ENCODE data around the gene OSM. TPM values are rescaled to one million over a fixed set of nuclear protein-coding genes. Genes with fewer than 3 reads are reported as not detected.

Gene OSM
- total RNA-seq, 4 donors from 2014 or later: 0.40 TPM; not detected in 3

GRCh38 chr22:30283342-30283741, 16.7 kb upstream of the OSM start:
- intact Hi-C loops (cut with DNase I): no loop called here
- Histone ChIP-seq H3K36me3 (peaks cover 7 to 17% of the 10 kb centered on the region in 2 donors), H3K4me3 (replicated peaks in 1 of 3) (no peak overlapping the region), H3K27me3 (no peaks in the 10 kb centered on the region), H3K27ac (no peak overlapping the region), H3K4me1 (peaks cover 4 to 6% of the 10 kb centered on the region in 2 donors), H3K9me3 (no peaks in the 10 kb centered on the region)
- TF ChIP-seq CTCF (IDR thresholded peaks at IDR 0.05): no peak
- no peak for TF ChIP-seq POLR2A (IDR thresholded peaks at IDR 0.05)
- DNase-seq: no peak
- WGBS, 2 donors: 86 to 91% methylated on average over 4 of the region's 4 CpGs

GRCh38 chr22:30282616-30283046, 16.0 kb upstream of the OSM start:
- no peak for DNase-seq
- Histone ChIP-seq H3K27ac (no peak overlapping the region), H3K4me3 (replicated peaks in 1 of 3) (no peak overlapping the region), H3K4me1 (peaks cover 1 to 10% of the 10 kb centered on the region in 2 donors), H3K27me3 (no peaks in the 10 kb centered on the region), H3K9me3 (no peaks in the 10 kb centered on the region), H3K36me3 (peaks cover 7 to 17% of the 10 kb centered on the region in 2 donors)
- TF ChIP-seq CTCF (IDR thresholded peaks at IDR 0.05) (no peak), POLR2A (IDR thresholded peaks at IDR 0.05) (no peak)
- intact Hi-C loops (cut with DNase I): no loop called here
- WGBS, 2 donors: 88 to 89% methylated on average over 4 of the region's 7 CpGs

- Histone ChIP-seq H3K27me3 (no peaks in the 10 kb centered on the region), H3K36me3 (peaks cover 7 to 15% of the 10 kb centered on the region in 2 donors), H3K4me3 (replicated peaks in 1 of 3) (no peak overlapping the region), H3K9me3 (no peaks in the 10 kb centered on the region), H3K27ac (no peak overlapping the region), H3K4me1 (peaks cover 0 to 10% of the 10 kb centered on the region in 2 donors)
- 85 to 86% methylated on average over 8 of the region's 8 CpGs for WGBS, 2 donors
- intact Hi-C loops (cut with DNase I): no loop called here
- TF ChIP-seq POLR2A (IDR thresholded peaks at IDR 0.05) (no peak), CTCF (IDR thresholded peaks at IDR 0.05) (no peak)
- no peak for DNase-seq
Measured at GRCh38 chr22:30280505-30280904, 13.9 kb upstream of the OSM start.

- no peak for DNase-seq
- WGBS, 2 donors: 90 to 98% methylated on average over 5 of the region's 5 CpGs
- H3K27me3 ChIP-seq: no peaks in the 10 kb centered on the region
- intact Hi-C loops (cut with DNase I): no loop called here
- no peaks in the 10 kb centered on the region for H3K9me3 ChIP-seq
- no peak overlapping the region for H3K4me3 ChIP-seq (replicated peaks in 1 of 3)
- peaks cover 0 to 10% of the 10 kb centered on the region in 2 donors for H3K4me1 ChIP-seq
- peaks cover 5 to 10% of the 10 kb centered on the region in 2 donors for H3K36me3 ChIP-seq
- no peak overlapping the region for H3K27ac ChIP-seq
- TF ChIP-seq CTCF (IDR thresholded peaks at IDR 0.05) (no peak), POLR2A (IDR thresholded peaks at IDR 0.05) (no peak)
Measured at GRCh38 chr22:30279932-30280331, 13.3 kb upstream of the OSM start.

GRCh38 chr22:30279046-30279788, 12.6 kb upstream of the OSM start:
- TF ChIP-seq CTCF (IDR thresholded peaks at IDR 0.05) (no peak), POLR2A (IDR thresholded peaks at IDR 0.05) (no peak)
- H3K4me3 ChIP-seq (replicated peaks in 1 of 3): no peak overlapping the region
- H3K4me1 ChIP-seq: peaks cover 0 to 10% of the 10 kb centered on the region in 2 donors
- H3K9me3 ChIP-seq: no peaks in the 10 kb centered on the region
- H3K27me3 ChIP-seq: no peaks in the 10 kb centered on the region
- intact Hi-C loops (cut with DNase I): no loop called here
- DNase-seq: no peak
- H3K27ac ChIP-seq: no peak overlapping the region
- 87 to 92% methylated on average over 15 to 16 of the region's 16 CpGs for WGBS, 2 donors
- H3K36me3 ChIP-seq: peaks cover 0 to 2% of the 10 kb centered on the region in 2 donors

Data from thyroid gland (tissue), 4 donors.